ENCODE results near the gene DNAH17.

GRCh38 chr17:78624324-78625151 is 47.3 kb upstream of the DNAH17 start:
- TF ChIP-seq NPAS2 (CRISPR knock-in tag; IDR thresholded peaks at IDR 0.05; ENCODE audit: borderline replicate concordance) (no peak), ZNF629 (CRISPR knock-in tag; conservative IDR thresholded peaks at IDR 0.05) (no peak), ZNF24 (IDR thresholded peaks at IDR 0.05) (no peak), PHF8 (CRISPR knock-in tag; IDR thresholded peaks at IDR 0.05) (no peak), POLR2A (IDR thresholded peaks at IDR 0.05; ENCODE audit: insufficient read depth in 1 of 2, low read depth in 2 of 2, low read length in 2 of 2) (no peak), ARNT (IDR thresholded peaks at IDR 0.05) (no peak), ZNF333 (CRISPR knock-in tag; IDR thresholded peaks at IDR 0.05; ENCODE audit: borderline replicate concordance) (no peak), JUNB (CRISPR knock-in tag; IDR thresholded peaks at IDR 0.05; ENCODE audit: borderline replicate concordance) (no peak), MED8 (CRISPR knock-in tag; IDR thresholded peaks at IDR 0.05; ENCODE audit: insufficient replicate concordance) (no peak), CTCF (CRISPR knock-in tag; IDR thresholded peaks at IDR 0.05) (no peak)

Measured in HepG2 (cell line).